Measurements from ENCODE around the gene INSC. TPM values are rescaled to one million over a fixed set of nuclear protein-coding genes. Genes with fewer than 3 reads are reported as not detected.
A peak's percentile ranks its signal among the peaks of the same experiment; 100 is the strongest.

Gene INSC
- total and polyA plus RNA-seq, 4 experiments from 2014 or later = 0.35 TPM; not detected in 3

DNA sequence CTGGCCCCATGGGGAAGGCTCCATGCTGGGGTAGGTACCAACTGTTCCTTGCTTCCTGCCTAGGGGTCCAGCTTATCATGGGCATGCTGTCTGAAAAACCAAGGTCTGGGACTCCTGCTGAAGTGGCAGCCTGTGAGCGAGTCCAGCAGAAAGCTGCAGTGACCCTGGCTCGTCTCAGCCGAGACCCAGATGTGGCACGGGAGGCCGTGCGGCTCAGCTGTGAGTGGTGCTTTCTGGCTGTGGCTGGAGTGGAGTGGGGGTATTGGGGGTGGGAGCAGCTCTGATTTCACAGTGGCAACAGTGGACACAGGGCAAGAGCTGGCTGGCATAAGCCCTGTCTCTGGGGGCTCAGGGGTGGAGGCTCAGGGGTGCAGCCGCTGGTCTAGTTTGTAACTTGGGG lies 124.1 kb downstream of the INSC start:
- H3K27me3 Mint-ChIP-seq = peaks cover 6 to 11% of the 10 kb centered on the region in 2 donors
- no peaks in the 10 kb centered on the region for H3K4me1 Mint-ChIP-seq
- Histone ChIP-seq H3K36me3 (ENCODE audit: insufficient read depth, low read length) (no peaks in the 10 kb centered on the region), H3K4me1 (ENCODE audit: insufficient read depth, low read length) (no peaks in the 10 kb centered on the region), H3K4me3 (ENCODE audit: low read length in 2 of 2) (no peak overlapping the region), H3K27me3 (ENCODE audit: insufficient read depth, low read length) (no peaks in the 10 kb centered on the region), H3K9me3 (ENCODE audit: control insufficient read depth in 1 of 2, low read length in 2 of 2) (no peaks in the 10 kb centered on the region), H3K27ac (ENCODE audit: low read depth, low read length) (no peak overlapping the region)
- H3K9me3 Mint-ChIP-seq = peaks cover 0 to 8% (median 0%) of the 10 kb centered on the region in 8 donors
- H3K27ac Mint-ChIP-seq = no peak overlapping the region
- DNase-seq = no peak
- POLR2A ChIA-PET (ENCODE audit: partially characterized antibody) = no interaction called here
- no peak overlapping the region for H3K4me3 Mint-ChIP-seq
- CTCF ChIA-PET (ENCODE audit: partially characterized antibody) = interaction anchor here (1.2 kb wide), 1 partner anchor 10 kb away, joined by 3 read pairs; no protein-coding TSS in a partner anchor
- intact Hi-C loops (cut with micrococcal nuclease) = no loop called here
- no peaks in the 10 kb centered on the region for H3K36me3 Mint-ChIP-seq

DNA sequence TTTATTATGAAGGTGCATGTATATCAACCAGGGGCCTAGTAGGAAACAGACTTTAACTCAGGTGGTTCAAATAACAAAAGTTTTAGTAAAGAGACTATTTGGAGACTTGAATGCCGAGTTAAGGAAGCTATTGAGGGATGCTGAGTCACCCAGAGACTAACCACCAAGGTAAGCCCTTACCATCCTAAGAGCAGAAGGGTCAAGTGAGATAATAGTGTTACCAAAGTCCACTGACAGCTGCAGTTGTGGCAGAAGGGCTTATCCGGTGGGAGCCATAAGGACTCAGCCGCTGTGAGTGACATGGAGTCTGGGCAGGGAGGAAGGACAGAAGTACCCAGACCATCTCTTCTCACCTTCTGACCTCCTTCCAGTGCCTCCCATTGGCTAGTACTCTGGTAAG lies 134.0 kb downstream of the INSC start:
- ChIA-PET POLR2A (ENCODE audit: partially characterized antibody) (no interaction called here), CTCF (ENCODE audit: partially characterized antibody) (interaction anchor here (1.0 kb wide), 1 partner anchor 10 kb away, joined by 3 read pairs; no protein-coding TSS in a partner anchor)
- Mint-ChIP-seq H3K36me3 (no peaks in the 10 kb centered on the region), H3K9me3 (peaks cover 0 to 2% (median 0%) of the 10 kb centered on the region in 8 donors), H3K4me1 (no peaks in the 10 kb centered on the region), H3K4me3 (no peak overlapping the region), H3K27ac (no peak overlapping the region), H3K27me3 (peaks cover 9 to 11% of the 10 kb centered on the region in 2 donors)
- H3K4me3 ChIP-seq (ENCODE audit: low read length in 2 of 2) = no peak overlapping the region
- intact Hi-C loops (cut with micrococcal nuclease) = no loop called here
- no peaks in the 10 kb centered on the region for H3K36me3 ChIP-seq (ENCODE audit: insufficient read depth, low read length)
- H3K27ac ChIP-seq (ENCODE audit: low read depth, low read length) = no peak overlapping the region
- DNase-seq = no peak
- H3K27me3 ChIP-seq (ENCODE audit: insufficient read depth, low read length) = no peaks in the 10 kb centered on the region
- H3K9me3 ChIP-seq (ENCODE audit: control insufficient read depth in 1 of 2, low read length in 2 of 2) = no peaks in the 10 kb centered on the region
- H3K4me1 ChIP-seq (ENCODE audit: insufficient read depth, low read length) = no peaks in the 10 kb centered on the region

DNA sequence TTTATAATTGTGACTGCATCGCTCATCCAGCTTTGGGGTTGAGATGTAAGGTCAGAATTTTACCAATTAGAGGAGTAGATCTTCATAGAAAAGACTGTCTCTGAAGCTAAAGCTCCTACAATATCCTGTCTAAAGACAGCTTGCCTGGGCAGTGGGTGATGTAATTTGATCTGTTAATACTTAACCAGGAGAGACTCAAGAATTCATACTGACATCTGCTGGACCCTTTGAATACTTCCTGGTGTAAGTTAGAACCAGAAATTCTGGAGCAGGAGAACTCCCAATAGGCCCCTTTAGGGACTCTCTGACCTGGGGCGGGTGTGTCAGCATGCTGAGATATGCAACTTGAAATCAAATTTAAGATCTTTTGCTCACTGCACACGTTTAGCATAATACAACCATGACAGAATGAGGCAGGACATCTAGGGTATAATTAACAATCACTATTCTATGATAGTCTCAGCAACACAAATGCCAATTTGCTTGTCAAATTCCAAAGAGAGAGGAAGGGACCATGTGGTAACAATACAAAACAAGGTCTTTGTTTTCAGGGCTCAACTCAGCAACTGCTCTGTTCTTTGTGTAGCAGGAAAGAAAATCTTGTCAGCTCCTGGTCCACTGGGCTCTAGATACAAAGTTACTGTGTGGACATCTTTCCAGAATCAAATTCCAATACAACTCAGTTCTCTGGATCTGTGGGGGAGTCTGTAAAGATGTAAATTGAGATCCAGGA lies 143.9 kb downstream of the INSC start:
- intact Hi-C loops (cut with micrococcal nuclease) = no loop called here
- CTCF ChIA-PET (ENCODE audit: partially characterized antibody) = no interaction called here

DNA sequence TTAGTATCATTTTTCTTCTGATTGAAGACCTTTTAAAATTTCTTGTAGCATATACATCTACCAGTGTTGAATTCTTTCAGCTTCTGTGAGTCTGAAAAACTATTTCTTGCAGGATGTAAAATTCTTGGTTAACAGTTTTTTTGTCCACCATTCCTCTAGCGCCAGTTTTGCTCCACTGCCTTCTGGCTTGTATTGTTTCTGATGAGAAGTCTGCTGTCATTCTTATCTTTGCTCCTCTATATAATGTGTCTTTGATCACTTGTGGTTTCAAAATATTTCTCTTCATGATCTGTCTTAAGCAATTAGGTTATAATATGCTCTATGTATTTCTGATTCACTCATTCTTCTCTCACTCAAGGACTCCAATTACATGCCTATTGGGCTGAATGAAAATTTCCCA lies 152.3 kb downstream of the INSC start:
- POLR2A ChIA-PET (ENCODE audit: partially characterized antibody) = no interaction called here
- no peak overlapping the region for H3K27ac ChIP-seq (ENCODE audit: low read depth, low read length)
- H3K4me3 Mint-ChIP-seq = no peak overlapping the region
- no peak for DNase-seq
- H3K36me3 ChIP-seq (ENCODE audit: insufficient read depth, low read length) = no peaks in the 10 kb centered on the region
- intact Hi-C loops (cut with micrococcal nuclease) = no loop called here
- H3K36me3 Mint-ChIP-seq = no peaks in the 10 kb centered on the region
- H3K9me3 ChIP-seq (ENCODE audit: control insufficient read depth in 1 of 2, low read length in 2 of 2) = no peaks in the 10 kb centered on the region
- H3K4me1 Mint-ChIP-seq = no peaks in the 10 kb centered on the region
- CTCF ChIA-PET (ENCODE audit: partially characterized antibody) = no interaction called here
- H3K27me3 ChIP-seq (ENCODE audit: insufficient read depth, low read length) = no peaks in the 10 kb centered on the region
- no peak overlapping the region for H3K27ac Mint-ChIP-seq
- H3K4me3 ChIP-seq (ENCODE audit: low read length in 2 of 2) = no peak overlapping the region
- H3K27me3 Mint-ChIP-seq = no peaks in the 10 kb centered on the region
- no peaks in the 10 kb centered on the region for H3K4me1 ChIP-seq (ENCODE audit: insufficient read depth, low read length)
- H3K9me3 Mint-ChIP-seq = peaks cover 0 to 30% (median 11%) of the 10 kb centered on the region in 8 donors

More for the DNA sequence above, 143.9 kb downstream of the INSC start:
- H3K27me3 Mint-ChIP-seq = peaks cover 0 to 1% of the 10 kb centered on the region in 2 donors
- Histone ChIP-seq H3K27ac (ENCODE audit: low read depth, low read length) (no peak overlapping the region), H3K9me3 (ENCODE audit: control insufficient read depth in 1 of 2, low read length in 2 of 2) (no peaks in the 10 kb centered on the region), H3K27me3 (ENCODE audit: insufficient read depth, low read length) (no peaks in the 10 kb centered on the region), H3K4me3 (ENCODE audit: low read length in 2 of 2) (no peak overlapping the region), H3K4me1 (ENCODE audit: insufficient read depth, low read length) (no peaks in the 10 kb centered on the region), H3K36me3 (ENCODE audit: insufficient read depth, low read length) (no peaks in the 10 kb centered on the region)
- H3K36me3 Mint-ChIP-seq = no peaks in the 10 kb centered on the region
- POLR2A ChIA-PET (ENCODE audit: partially characterized antibody) = no interaction called here
- H3K9me3 Mint-ChIP-seq = peaks cover 0 to 2% (median 0%) of the 10 kb centered on the region in 8 donors
- no peak for DNase-seq
- peak overlapping the region in 1 of 7 donors; percentile 11 for H3K27ac Mint-ChIP-seq
- no peak overlapping the region for H3K4me3 Mint-ChIP-seq
- no peaks in the 10 kb centered on the region for H3K4me1 Mint-ChIP-seq

DNA sequence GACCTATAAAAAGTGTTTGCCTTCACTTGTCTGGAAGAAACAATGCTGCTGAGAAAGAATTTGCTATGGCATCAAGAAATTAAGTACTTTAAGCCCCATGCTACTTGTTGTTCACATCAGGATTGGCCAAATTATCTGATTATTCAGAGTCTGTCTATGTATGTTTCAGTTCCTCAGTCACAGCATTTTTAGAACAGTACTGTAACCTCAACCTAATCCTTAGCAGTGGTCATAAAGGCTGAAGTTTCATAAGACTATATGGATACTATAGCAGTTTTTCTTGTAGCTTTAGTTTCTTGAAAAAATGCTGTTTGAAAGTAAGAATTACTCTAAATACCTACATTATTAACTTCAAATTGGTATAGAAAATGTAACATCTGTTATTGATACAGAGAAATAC lies 153.9 kb downstream of the INSC start:
- Mint-ChIP-seq H3K9me3 (peaks cover 0 to 36% (median 12%) of the 10 kb centered on the region in 8 donors), H3K27me3 (peaks cover 0 to 1% of the 10 kb centered on the region in 2 donors), H3K4me3 (no peak overlapping the region), H3K27ac (no peak overlapping the region), H3K36me3 (no peaks in the 10 kb centered on the region), H3K4me1 (no peaks in the 10 kb centered on the region)
- H3K27me3 ChIP-seq (ENCODE audit: insufficient read depth, low read length) = no peaks in the 10 kb centered on the region
- no peak overlapping the region for H3K4me3 ChIP-seq (ENCODE audit: low read length in 2 of 2)
- ChIA-PET POLR2A (ENCODE audit: partially characterized antibody) (no interaction called here), CTCF (ENCODE audit: partially characterized antibody) (no interaction called here)
- H3K36me3 ChIP-seq (ENCODE audit: insufficient read depth, low read length) = no peaks in the 10 kb centered on the region
- H3K4me1 ChIP-seq (ENCODE audit: insufficient read depth, low read length) = no peaks in the 10 kb centered on the region
- H3K27ac ChIP-seq (ENCODE audit: low read depth, low read length) = no peak overlapping the region
- intact Hi-C loops (cut with micrococcal nuclease) = no loop called here
- no peaks in the 10 kb centered on the region for H3K9me3 ChIP-seq (ENCODE audit: control insufficient read depth in 1 of 2, low read length in 2 of 2)
- no peak for DNase-seq

DNA sequence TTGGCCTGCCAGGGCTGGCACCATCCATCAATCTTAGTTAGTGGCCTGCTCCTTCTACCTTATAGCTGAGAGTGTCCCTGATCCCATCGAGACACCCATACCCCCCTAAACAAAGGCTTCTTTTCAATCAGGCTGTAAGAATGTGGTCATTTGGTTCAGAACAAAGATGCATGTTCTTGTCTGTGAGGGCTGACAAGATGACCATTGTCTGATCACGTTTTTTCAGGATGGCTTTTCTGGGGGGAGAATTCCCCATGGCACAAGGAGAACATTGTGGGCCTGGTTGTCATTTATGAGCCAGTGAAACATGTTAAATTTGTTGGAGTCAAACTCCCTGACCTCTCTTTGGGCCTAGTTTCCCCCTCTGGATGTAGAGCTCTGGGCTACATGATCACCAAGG lies 160.4 kb downstream of the INSC start:
- H3K27me3 Mint-ChIP-seq = peaks cover 11 to 13% of the 10 kb centered on the region in 2 donors
- ChIA-PET CTCF (ENCODE audit: partially characterized antibody) (no interaction called here), POLR2A (ENCODE audit: partially characterized antibody) (no interaction called here)
- intact Hi-C loops (cut with micrococcal nuclease) = no loop called here
- no peaks in the 10 kb centered on the region for H3K4me1 Mint-ChIP-seq
- H3K27ac ChIP-seq (ENCODE audit: low read depth, low read length) = no peak overlapping the region
- H3K4me3 ChIP-seq (ENCODE audit: low read length in 2 of 2) = no peak overlapping the region
- DNase-seq = no peak
- no peaks in the 10 kb centered on the region for H3K36me3 Mint-ChIP-seq
- H3K9me3 ChIP-seq (ENCODE audit: control insufficient read depth in 1 of 2, low read length in 2 of 2) = no peaks in the 10 kb centered on the region
- no peak overlapping the region for H3K4me3 Mint-ChIP-seq
- no peaks in the 10 kb centered on the region for H3K27me3 ChIP-seq (ENCODE audit: insufficient read depth, low read length)
- H3K4me1 ChIP-seq (ENCODE audit: insufficient read depth, low read length) = no peaks in the 10 kb centered on the region
- H3K9me3 Mint-ChIP-seq = peaks cover 0 to 7% (median under 1%) of the 10 kb centered on the region in 8 donors
- no peak overlapping the region for H3K27ac Mint-ChIP-seq
- no peaks in the 10 kb centered on the region for H3K36me3 ChIP-seq (ENCODE audit: insufficient read depth, low read length)

DNA sequence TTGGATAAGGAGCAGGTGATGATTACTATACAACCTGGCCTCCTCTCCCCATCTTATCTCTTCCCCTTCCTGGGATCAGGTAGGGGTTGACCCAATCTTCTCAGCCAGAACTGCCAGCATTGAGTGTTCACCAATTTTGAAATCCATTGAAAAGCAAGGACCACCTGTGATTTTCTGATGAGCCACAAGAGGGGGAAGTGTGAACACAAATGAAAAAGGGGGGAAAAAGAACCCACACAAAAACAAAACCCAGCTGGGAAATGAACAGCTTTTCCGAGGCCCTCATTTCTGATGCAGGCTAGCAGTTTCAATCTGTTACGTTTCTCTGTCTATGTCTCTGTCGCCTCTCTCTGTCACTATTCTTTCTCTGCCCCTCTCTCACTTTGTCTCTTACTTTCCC lies 161.9 kb downstream of the INSC start:
- ChIA-PET CTCF (ENCODE audit: partially characterized antibody) (no interaction called here), POLR2A (ENCODE audit: partially characterized antibody) (no interaction called here)
- peaks cover 0 to 7% (median 0%) of the 10 kb centered on the region in 8 donors for H3K9me3 Mint-ChIP-seq
- H3K9me3 ChIP-seq (ENCODE audit: control insufficient read depth in 1 of 2, low read length in 2 of 2) = no peaks in the 10 kb centered on the region
- no peaks in the 10 kb centered on the region for H3K27me3 ChIP-seq (ENCODE audit: insufficient read depth, low read length)
- no peaks in the 10 kb centered on the region for H3K36me3 ChIP-seq (ENCODE audit: insufficient read depth, low read length)
- no peak for DNase-seq
- peaks cover 12 to 18% of the 10 kb centered on the region in 2 donors for H3K27me3 Mint-ChIP-seq
- intact Hi-C loops (cut with micrococcal nuclease) = no loop called here
- H3K4me3 ChIP-seq (ENCODE audit: low read length in 2 of 2) = no peak overlapping the region
- no peaks in the 10 kb centered on the region for H3K36me3 Mint-ChIP-seq
- H3K27ac ChIP-seq (ENCODE audit: low read depth, low read length) = no peak overlapping the region
- no peak overlapping the region for H3K4me3 Mint-ChIP-seq
- H3K4me1 Mint-ChIP-seq = no peaks in the 10 kb centered on the region
- H3K4me1 ChIP-seq (ENCODE audit: insufficient read depth, low read length) = no peaks in the 10 kb centered on the region
- H3K27ac Mint-ChIP-seq = peak overlapping the region in 1 of 7 donors; percentile 23

Data from CD4-positive, alpha-beta memory T cell (primary cell).